Right renal cortex interstitium (tissue), 3 donors: ENCODE data around the gene DDX1. TPM values are rescaled to one million over a fixed set of nuclear protein-coding genes. Genes with fewer than 3 reads are reported as not detected.
"Not testable (repeated sequence)": the region's sequence is repeated elsewhere in the genome, so short reads cannot be mapped to it uniquely, and the experiment has no call there.

ENCODE experiments used
- DNase-seq, 3 donors: peaks; one replicate each; pipeline ENCODE4 v3.0.0-alpha.2; 2013; ENCODE audit warnings: low read depth in 3 of 3, low spot score in 2 of 3
- polyA plus RNA-seq, 3 donors: library from polyadenylated mRNA; unstranded; fragments of 120-200 nt; gene quantifications; one replicate each; pipeline ENCODE4 v1.2.1, GENCODE V29; 2013; ENCODE audit not compliant: insufficient read length in 3 of 3

Gene DDX1
- polyA plus RNA-seq, 3 donors: 187 to 201 (median 201) TPM

DNA sequence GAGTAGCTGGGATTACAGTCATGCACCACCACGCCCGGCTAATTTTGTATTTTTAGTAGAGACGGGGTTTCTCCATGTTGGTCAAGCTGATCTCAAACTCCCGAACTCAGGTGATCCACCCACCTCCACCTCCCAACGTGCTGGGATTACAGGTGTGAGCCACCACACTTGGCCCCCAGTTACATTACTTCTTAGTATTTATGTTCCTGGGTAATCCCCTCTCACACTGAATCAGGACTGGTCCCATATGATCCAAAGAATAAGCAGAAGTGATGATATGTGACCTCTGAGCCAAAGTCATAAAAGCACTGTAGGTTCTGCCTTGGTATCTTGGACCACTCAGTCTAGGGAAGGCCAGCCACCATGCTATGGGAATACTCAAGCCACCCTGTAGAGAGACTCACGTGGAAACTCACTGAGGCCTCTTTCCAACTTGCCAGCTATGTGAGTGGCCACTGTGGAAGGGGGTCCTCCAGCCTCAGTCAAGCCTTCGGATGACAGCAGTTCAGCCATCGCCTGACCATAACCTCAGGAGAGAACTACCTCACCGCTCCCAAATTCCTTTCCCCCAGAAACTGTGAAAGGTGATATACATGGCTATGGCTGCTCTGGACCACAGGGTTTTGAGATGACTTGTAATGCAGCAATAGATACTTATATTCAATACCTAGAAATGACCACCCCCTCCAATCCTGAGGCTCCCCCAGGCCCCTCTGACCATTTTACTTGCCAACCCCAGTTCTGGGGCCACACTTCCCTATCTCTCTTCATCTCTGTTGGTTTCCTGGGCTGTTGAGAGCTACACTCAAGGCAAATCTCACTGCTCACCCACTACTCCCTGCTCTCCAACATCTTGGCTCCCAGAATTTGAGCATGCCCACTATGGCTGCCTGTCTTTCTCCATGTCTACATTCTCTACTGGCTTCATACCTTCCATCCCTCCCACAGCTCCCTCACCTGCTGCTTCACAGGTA lies 80.5 kb downstream of the DDX1 start:
- DNase-seq: no peak

DNA sequence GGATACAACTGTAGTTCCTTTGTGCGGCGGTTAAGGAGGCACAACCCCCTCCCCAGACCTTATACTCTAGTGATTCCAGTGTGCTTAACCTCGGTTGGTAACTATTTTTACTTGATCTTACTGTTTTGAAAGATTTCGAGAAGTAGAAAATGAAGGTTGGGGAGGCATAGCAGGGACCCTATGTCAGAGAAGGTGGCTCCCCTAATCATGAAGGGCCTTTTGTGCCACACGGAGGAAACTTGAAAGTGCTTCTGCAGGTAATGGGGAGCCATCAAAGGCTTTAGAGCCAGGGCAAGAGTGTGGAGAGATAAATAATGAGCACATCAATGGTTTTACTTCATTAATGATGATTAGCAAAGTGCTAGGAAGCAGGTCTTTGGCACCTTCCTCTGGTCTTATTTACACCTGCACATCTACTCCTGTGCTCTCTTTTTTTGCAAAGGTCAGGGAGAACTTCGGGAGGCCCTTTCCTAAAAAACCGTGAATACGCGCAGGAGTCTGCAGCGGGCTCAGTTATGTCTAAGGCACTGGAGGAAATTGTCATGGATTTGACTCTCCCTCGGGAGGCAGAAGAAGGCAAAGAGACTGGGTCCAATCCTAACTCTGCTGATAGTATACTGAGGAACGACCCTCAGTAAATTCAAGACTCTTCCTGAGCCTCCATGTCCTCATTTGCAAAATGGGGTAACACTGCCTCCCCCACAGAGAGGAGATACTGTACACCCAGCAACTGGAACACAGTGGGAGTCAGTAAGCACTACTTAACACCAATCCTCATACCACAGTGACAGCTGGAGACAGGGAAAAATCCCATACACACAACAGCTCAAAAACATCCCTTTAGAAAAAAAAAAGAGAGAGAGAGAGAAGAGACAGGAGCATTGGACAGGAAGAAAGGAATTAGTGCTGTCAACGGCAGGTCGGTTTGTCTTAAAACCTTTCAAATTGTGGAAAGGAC lies 81.6 kb downstream of the DDX1 start:
- DNase-seq: no peak

DNA sequence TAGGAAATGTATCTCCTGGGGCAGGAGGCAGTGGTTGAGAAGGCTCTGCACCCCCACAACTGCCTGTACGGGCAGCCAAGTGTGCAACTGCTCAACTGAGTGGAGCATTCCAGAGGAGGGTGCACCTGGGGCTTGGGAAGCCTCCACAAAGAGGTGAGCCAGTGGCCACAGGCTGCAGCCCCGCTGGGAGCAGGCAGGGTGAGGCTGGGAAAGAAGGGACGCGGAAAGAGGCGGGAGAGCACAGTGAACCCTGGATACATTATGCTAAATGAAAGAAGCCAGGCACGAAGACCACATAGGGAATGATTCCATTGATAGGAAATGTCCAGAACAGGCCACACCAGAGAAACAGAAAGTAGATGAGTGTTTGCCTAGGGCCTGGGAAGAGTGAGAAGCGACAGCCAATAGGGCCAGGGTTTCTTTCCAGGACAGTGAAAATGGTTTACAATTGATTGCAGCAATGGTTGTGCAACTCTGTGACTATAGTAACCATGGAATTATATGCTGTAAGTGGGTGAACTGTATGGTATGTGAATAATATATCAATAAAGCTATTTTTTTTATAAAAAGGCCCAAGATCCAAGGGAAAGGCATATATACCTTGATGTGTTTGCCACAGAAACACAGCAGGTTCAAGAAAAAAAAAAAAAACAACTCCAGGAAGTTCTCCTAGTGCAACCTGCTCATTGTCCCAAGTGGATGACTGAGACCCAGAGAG lies 82.4 kb downstream of the DDX1 start:
- no peak for DNase-seq

DNA sequence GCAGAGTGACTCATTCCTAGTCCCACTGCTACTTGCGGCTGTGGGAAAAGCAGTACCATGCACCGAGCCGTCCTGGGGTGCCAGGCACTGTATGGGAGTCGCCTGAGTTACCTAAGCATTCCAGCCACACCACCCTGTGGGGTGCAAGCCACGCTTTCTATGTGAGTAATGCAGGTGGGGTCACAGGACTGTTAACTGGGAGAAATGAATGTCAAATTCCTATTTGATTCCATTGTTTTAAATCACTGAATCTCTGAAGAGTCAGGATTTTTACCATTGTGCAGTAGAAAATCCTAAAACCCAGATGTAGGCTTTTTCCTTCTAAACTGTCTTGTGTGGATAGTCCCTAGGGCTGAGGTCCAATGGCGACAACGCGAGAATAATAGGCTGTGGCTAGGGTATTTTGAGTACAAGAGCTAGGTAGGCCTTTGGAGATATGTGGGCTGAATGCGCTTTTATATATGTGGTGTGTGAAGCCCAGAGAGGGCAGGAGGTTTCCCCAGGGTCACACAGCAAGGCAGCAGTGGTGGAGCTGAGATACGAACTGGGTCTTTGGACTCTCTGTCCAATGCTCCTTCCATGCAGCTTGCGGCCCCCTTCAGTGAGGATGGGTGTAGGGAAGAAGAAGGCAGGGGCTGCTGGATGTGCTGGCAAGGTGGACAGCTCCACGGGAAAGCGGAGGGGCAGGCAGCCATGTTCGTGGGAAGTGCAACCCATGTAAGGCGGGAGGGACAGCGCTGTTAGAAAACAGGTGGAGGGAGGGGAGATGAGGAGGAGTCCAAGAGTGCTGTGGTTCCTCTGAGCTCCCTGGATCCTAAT lies 83.2 kb downstream of the DDX1 start:
- DNase-seq: no peak

DNA sequence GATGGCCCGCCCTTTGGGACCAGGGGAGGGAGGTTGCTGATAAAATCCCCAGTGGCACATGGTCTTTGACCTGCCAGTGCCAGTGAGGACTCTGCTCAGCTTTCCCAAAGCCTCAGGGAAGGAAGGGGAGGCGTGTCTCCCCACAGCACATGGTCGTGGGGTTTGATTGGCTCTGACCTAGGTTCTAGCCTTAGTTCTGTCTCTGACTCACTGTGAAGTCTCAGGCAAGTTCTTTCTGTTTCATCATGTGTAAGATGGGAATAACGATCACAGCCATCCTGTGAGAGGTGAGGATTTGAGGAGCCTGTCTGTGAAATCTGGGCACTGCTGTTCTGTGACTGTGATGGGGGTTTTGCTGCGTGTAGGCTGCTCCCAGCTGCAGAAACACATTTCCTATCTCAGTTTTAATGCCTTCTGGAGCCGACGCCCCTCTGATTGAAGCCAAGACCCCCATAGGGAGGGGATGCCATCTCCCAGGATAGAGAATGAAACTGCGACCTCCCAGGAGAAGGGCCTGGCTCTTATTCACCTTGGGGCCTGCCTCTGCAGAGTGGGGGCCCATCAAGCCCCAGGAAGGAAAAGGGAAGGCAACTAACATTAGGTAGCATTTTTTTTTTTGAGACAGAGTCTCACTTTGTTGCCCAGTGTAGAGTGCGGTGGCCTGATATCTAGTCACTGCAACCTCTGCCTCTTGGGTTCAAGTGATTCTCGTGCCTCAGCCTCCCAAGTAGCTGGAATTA lies 84.0 kb downstream of the DDX1 start:
- DNase-seq: no peak

DNA sequence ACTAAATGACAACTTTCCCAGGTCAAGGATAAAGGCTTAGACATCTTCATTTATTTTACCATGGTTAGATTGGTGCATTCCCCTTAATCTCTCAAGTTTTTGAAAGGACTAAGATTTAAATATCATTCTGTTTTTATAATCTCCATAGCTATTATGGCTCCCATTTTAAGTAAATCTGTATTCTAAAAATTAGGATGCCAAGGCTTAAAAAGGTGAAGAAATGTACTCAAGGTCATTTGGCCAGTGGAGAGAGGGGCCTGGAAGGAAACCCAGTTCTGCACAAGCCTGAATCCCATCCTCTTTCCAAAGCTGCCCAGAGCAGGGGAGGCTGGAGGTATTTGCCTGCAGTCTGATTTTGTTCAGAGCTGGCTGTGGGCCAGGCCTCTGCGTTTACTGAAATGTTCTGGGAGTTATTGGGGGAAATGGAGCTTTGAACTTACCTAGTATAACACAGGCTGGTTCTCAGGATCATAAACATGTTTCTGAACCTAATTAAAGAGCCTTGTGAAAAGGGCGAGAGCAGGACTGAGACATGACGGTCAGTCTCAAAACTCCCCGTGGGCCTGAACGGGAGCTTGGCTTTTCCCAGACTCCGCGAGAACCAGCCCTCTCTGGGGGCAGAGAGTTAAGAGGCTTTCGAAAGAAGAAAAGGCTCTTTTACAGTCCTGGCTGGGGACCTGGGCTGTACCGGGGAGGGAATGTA lies 85.6 kb downstream of the DDX1 start:
- DNase-seq: no peak

DNA sequence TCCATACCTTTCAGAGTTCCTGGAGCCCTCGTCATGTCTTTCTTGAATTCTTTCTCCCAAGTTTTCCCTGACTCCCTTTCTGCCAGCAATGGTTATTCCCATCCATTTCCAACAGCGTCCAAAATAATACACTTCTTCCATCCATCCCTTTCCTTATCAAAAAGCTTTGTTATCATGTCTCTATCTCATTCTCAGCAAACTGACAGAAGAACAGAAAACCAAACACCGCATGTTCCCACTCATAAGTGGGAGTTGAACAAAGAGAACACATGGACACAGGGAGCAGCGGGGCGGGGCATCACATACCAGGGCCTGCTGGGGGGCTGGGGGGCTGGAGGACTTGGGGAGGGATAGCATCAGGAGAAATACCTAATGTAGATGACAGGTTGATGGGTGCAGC lies 86.7 kb downstream of the DDX1 start:
- DNase-seq: no peak

DNA sequence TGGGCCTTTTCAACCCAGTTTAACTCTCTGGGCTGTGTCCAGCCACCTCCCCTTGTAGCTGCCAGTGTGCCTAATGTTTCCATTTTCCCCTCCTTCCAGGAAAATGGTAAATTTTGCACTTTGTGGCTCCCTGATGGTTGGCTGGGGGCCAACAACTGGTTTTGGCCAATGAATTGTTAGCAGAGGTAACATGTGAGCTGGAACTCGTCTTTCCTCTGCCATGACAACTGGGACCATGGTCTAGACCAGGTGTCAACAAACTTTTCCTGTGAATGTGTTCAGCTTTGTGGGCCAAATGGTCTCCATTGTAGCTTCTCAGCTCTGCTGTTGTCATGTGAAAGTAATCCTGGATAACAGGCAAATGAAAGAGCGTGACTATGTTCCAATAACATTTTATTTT lies 87.2 kb downstream of the DDX1 start:
- DNase-seq: no peak

DNA sequence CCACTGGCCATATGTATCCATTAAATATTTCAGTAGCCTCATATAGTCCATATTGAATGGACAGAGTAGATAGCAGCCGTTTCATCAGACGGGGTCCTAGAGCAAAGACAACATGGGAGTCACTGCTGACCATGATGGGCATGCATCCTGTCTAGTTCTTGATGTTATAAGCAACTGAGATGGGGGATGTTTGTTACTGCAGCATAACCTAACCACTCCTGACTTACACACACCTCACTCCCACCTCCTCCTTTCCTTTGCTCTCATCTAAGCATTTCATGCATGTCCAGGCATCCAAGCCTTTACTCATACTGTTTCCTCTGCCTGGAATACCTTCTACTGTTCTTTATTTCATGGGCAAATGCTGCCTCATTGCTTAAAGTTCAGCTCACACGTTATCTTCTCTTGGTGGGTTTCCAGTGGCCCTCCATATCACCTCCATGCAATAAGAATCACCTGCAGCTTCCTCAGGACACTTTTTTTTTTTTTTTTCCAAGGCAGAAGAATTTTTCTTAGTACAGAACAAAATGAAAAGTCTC lies 87.8 kb downstream of the DDX1 start:
- DNase-seq: no peak

DNA sequence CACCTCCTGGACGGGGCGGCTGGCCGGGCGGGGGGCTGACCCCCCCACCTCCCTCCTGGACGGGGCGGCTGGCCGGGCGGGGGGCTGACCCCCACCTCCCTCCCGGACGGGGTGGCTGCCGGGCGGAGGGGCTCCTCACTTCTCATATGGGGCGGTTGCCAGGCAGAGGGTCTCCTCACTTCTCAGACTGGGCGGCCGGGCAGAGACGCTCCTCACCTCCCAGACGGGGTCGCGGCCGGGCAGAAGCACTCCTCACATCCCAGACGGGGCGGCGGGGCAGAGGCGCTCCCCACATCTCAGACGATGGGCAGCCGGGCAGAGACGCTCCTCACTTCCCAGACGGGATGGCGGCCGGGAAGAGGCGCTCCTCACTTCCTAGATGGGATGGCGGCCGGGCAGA lies 88.5 kb downstream of the DDX1 start:
- DNase-seq: not testable (repeated sequence)

Other genes with a start within 250 kb of the DDX1 start
- gene NBAS, start 30.5 kb upstream of the DDX1 start, polyA plus RNA-seq: 10 to 100 TPM; 58.1 to 66.9 (median 62.5) TPM